Tibial artery (tissue), 4 donors: ENCODE data around the gene CFAP74.
"Not testable (repeated sequence)": the region's sequence is repeated elsewhere in the genome, so short reads cannot be mapped to it uniquely, and the experiment has no call there.

Experiments used
- DNase-seq, 2 donors: peaks; one replicate each; pipeline ENCODE4 v3.0.0-alpha.2; 2019
- H3K27ac ChIP-seq, 2 donors: fragments of 200-600 bp; sonication (generic) in 1 of 2; 1 replicate in 1 of 2; 2 replicates in 1 of 2; pipeline ENCODE4 v1.5.1; 2018 to 2019; ENCODE audit warnings: mild to moderate bottlenecking in 1 of 2
- H3K27me3 ChIP-seq, 2 donors: fragments of 200-600 bp; sonication (generic) in 1 of 2; one replicate each; pipeline versions ENCODE4 v1.5.1 to v1.6.0; 2016 to 2019
- H3K36me3 ChIP-seq, 3 donors: fragments of 200-600 bp; sonication (generic) in 2 of 3; one replicate each; pipeline ENCODE4 v1.5.1; 2016 to 2019; ENCODE audit warnings: mild to moderate bottlenecking in 2 of 3
- H3K4me1 ChIP-seq, 4 donors: fragments of 200-600 bp; sonication (generic) in 2 of 4; 1 replicate in 3 of 4; 2 replicates in 1 of 4; pipeline ENCODE4 v1.5.1; 2016 to 2019
- H3K4me3 ChIP-seq, 2 donors: fragments of 200-600 bp; sonication (generic) in 1 of 2; 1 replicate in 1 of 2; 2 replicates in 1 of 2; pipeline ENCODE4 v1.5.1; 2018 to 2019; ENCODE audit warnings: mild to moderate bottlenecking in 2 of 2
- H3K9me3 ChIP-seq, 3 donors: fragments of 200-600 bp; sonication (generic) in 1 of 3; one replicate each; pipeline ENCODE4 v1.5.1; 2016 to 2019
- intact Hi-C: fragments of 100-400 bp; cut with DNase I; formaldehyde crosslinking; loops from one replicate; pipeline ENCODE4 v1.15.0; 2023; ENCODE audit warnings: low total_unique reads
- TF ChIP-seq, protein P1 (sequence below), 2 experiments: fragments of 200-600 bp in 1 of 2; fragments of 450-650 bp in 1 of 2; IDR thresholded peaks; one replicate each; pipeline ENCODE4 v1.5.1; 2017 to 2019; ENCODE audit warnings: antibody characterized with exemption in 2 of 2, mild to moderate bottlenecking in 1 of 2, moderate library complexity in 1 of 2

The CFAP74 gene

DNA sequence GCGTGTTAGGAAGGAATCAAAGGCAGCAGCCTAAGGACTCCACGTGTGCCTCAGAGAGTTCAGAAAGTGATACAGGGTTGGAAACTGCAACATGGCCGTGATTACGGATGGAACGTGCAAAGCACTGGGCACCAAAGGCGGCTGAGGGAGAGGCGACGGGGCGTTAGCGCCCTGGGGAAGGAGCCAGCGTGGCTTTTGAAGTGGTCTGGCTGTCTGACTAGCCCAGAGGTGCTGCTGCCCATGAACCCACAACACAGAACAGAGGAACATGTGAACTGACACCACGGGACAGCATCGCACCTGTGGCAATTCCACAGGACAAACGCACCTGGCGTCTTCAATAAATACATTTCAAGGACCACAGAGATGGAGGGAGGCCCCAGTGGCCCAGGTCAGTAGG is 66.5 kb downstream of the CFAP74 start:
- DNase-seq = no peak
- TF ChIP-seq, protein P1, sequence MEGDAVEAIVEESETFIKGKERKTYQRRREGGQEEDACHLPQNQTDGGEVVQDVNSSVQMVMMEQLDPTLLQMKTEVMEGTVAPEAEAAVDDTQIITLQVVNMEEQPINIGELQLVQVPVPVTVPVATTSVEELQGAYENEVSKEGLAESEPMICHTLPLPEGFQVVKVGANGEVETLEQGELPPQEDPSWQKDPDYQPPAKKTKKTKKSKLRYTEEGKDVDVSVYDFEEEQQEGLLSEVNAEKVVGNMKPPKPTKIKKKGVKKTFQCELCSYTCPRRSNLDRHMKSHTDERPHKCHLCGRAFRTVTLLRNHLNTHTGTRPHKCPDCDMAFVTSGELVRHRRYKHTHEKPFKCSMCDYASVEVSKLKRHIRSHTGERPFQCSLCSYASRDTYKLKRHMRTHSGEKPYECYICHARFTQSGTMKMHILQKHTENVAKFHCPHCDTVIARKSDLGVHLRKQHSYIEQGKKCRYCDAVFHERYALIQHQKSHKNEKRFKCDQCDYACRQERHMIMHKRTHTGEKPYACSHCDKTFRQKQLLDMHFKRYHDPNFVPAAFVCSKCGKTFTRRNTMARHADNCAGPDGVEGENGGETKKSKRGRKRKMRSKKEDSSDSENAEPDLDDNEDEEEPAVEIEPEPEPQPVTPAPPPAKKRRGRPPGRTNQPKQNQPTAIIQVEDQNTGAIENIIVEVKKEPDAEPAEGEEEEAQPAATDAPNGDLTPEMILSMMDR (IDR thresholded peaks at IDR 0.05) = no peak
- Histone ChIP-seq H3K36me3 (no peaks in the 10 kb centered on the region), H3K4me3 (no peak overlapping the region), H3K9me3 (no peaks in the 10 kb centered on the region), H3K27me3 (peaks cover 0 to 37% of the 10 kb centered on the region in 2 donors), H3K4me1 (no peaks in the 10 kb centered on the region), H3K27ac (no peak overlapping the region)
- intact Hi-C loops = no loop called here

DNA sequence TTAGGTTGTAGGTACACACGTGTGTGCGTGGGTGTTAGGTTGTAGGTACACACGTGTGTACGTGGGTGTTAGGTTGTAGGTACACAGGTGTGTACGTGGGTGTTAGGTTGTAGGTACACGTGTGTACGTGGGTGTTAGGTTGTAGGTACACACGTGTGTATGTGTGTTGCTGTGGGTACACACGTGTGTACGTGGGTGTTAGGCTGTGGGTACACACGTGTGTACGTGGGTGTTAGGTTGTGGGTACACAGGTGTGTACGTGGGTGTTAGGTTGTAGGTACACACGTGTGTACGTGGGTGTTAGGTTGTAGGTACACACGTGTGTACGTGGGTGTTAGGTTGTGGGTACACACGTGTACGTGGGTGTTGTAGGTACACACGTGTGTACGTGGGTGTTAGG is 68.7 kb downstream of the CFAP74 start:
- intact Hi-C loops, DNase-seq, H3K4me1 ChIP-seq, H3K27ac ChIP-seq, H3K36me3 ChIP-seq, H3K9me3 ChIP-seq, H3K4me3 ChIP-seq: not testable (repeated sequence)
- peaks cover 0 to 16% of the 10 kb centered on the region in 2 donors for H3K27me3 ChIP-seq

DNA sequence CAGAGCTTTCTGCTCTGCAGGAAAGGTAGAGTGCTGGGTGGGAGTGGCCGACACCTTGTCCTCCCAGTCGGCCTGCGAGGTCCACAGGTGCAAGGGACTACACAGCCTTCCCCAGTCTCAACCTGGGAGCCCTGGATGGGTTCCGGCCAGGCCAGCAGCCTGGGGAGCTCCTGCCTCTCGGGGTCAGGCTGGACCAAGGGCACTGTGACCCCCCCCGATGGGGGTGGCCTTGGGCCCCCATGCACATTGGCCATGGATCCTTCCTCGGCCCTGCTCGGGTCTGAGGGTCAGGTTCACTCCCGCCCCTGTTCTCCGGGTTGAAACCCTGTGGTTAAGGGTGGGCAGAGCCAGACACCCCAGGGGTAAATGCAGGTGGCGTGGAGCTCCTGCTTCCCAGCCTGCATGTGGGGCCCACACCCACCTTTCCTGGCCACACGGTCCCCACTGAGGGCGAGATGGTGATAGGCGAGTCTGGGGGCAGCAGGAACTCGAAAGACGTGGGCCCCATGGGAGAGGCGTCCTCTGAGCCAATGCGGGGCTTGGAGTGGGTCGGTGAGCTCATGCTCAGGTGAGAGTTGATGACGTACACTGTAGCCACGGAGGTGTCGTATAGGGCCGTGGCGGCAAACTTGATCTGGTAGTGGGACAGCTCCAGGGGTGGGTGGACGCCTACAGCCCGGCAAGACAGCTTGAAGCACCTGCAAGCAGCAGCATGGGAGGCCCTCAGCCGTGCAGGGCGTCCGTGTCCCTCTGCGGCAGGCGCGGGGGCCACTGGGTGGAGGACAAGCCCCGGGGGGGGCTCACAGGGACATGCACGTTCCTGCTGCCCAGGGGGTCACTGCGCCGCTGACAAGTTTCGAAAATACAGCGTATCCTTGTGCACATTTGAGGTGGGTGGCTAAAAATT is 73.7 kb downstream of the CFAP74 start:
- TF ChIP-seq, protein P1 (IDR thresholded peaks at IDR 0.05) = no peak
- no peaks in the 10 kb centered on the region for H3K9me3 ChIP-seq
- H3K4me1 ChIP-seq = no peaks in the 10 kb centered on the region
- intact Hi-C loops = no loop called here
- no peak overlapping the region for H3K4me3 ChIP-seq
- peaks cover 0 to 17% of the 10 kb centered on the region in 2 donors for H3K27me3 ChIP-seq
- H3K36me3 ChIP-seq = no peaks in the 10 kb centered on the region
- H3K27ac ChIP-seq = no peak overlapping the region
- DNase-seq = peak; percentile 14 to 46

DNA sequence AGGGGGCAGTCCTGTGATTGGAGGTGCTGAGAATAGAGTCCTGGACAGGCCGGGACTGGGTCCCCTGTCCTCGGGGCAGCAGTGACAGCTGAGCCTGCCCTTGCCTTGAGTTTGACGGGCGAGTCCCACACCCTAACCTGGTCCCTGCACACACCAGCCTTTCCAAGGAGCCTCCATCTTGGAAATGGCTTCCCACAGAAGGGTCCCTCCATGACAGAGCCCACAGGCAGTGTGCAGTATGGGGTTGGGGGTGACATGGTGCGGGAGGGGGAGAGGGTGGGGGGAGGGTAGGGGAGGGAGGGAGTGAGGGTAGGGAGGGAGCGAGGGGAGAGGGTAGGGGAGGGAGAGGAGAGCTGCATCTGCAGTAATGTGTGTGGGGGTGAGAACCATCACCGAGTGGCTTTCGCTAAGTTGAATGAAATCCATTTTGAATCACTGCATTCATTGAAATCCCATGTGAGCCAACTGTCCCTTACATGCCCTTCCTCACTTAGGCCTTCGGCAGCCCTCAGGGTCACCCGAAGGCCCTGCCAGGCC is 74.4 kb downstream of the CFAP74 start:
- H3K36me3 ChIP-seq = no peaks in the 10 kb centered on the region
- TF ChIP-seq, protein P1 (IDR thresholded peaks at IDR 0.05) = no peak
- no peak for DNase-seq

DNA sequence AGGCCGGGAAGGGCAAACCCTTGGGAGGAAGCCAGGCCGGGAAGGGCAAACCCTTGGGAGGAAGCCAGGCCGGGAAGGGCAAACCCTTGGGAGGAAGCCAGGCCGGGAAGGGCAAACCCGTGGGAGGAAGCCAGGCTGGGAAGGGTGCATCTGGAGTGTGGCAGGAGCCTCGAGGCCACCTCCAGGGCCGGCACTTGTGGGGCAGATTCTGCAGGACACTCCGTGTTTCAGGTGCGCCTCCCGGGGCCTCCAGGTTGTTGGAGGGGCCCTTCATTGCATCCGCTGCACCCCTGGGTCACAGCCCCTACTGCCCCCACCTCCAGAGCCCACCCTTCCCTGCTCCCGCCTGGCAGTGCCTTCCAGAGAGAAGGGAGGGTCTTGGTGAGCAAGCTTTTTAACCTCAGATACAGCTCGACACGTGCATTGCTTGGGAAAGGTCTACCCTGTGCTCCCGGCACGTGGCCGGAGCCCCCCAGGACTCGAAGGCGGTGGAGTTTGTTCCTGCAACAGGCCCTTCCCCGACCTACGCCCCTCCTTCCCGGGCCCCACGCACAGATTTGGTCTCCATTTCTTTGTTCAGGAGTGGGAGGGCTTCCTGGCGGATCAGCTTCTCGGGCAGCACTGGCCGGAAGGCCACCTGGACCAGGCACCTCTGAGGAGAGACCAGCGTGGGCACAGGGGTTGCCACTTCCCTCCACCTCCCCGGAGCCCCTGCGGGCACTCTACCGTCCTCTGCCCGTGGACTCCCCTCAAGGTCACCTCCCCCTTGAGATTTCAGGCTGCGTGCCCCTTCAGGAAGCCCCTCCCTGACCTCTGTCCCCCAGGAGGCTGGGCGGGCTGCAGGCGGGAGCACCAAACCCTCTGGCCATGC is 75.1 kb downstream of the CFAP74 start:
- DNase-seq = peak in 1 of 2 donors; percentile 13
- intact Hi-C loops = no loop called here
- no peak overlapping the region for H3K27ac ChIP-seq

More for the DNA sequence above, 74.4 kb downstream of the CFAP74 start:
- peaks cover 0 to 17% of the 10 kb centered on the region in 2 donors for H3K27me3 ChIP-seq
- no peak overlapping the region for H3K27ac ChIP-seq
- H3K4me1 ChIP-seq = no peaks in the 10 kb centered on the region
- intact Hi-C loops = no loop called here
- H3K9me3 ChIP-seq = no peaks in the 10 kb centered on the region
- no peak overlapping the region for H3K4me3 ChIP-seq

More for the DNA sequence above, 75.1 kb downstream of the CFAP74 start:
- Histone ChIP-seq H3K27me3 (peaks cover 0 to 17% of the 10 kb centered on the region in 2 donors), H3K4me1 (no peaks in the 10 kb centered on the region), H3K9me3 (no peaks in the 10 kb centered on the region), H3K36me3 (no peaks in the 10 kb centered on the region), H3K4me3 (no peak overlapping the region)
- TF ChIP-seq, protein P1 (IDR thresholded peaks at IDR 0.05) = no peak
